Liver (tissue), 9 donors: ENCODE results near the gene FMN2. TPM values are rescaled to one million over a fixed set of nuclear protein-coding genes. Genes with fewer than 3 reads are reported as not detected.

ENCODE experiments used
- DNase-seq: peaks from one replicate; pipeline ENCODE4 v3.0.0-alpha.2; 2017; ENCODE audit warnings: low spot score
- H3K27ac ChIP-seq, 2 donors: one replicate each; pipeline ENCODE4 v1.7.0; 2013; ENCODE audit warnings: inconsistent platforms in 2 of 2, low read length in 2 of 2, control low read depth in 1 of 2, low read depth in 1 of 2, mild to moderate bottlenecking in 1 of 2
- H3K27me3 ChIP-seq, 4 donors: one replicate each; pipeline versions ENCODE4 v1.6.1 to v1.7.0; 2013; ENCODE audit warnings: low read length in 3 of 4, inconsistent platforms in 1 of 4, mild to moderate bottlenecking in 1 of 4, moderate library complexity in 1 of 4; ENCODE audit not compliant: control insufficient read depth in 4 of 4, insufficient read depth in 4 of 4
- H3K36me3 ChIP-seq, 4 donors: one replicate each; pipeline versions ENCODE4 v1.6.1 to v1.7.0; 2013; ENCODE audit warnings: low read length in 3 of 4, mild to moderate bottlenecking in 3 of 4, low read depth in 1 of 4, moderate library complexity in 1 of 4; ENCODE audit not compliant: control insufficient read depth in 4 of 4, insufficient read depth in 3 of 4
- H3K4me1 ChIP-seq, 4 donors: one replicate each; pipeline versions ENCODE4 v1.6.1 to v1.7.0; 2013; ENCODE audit warnings: low read length in 3 of 4, mild to moderate bottlenecking in 3 of 4, moderate library complexity in 1 of 4; ENCODE audit not compliant: control insufficient read depth in 4 of 4, insufficient read depth in 4 of 4
- H3K4me3 ChIP-seq, 3 donors: one replicate each; pipeline versions ENCODE4 v1.6.1 to v1.7.0; 2013; ENCODE audit warnings: low read length in 3 of 3, control low read depth in 1 of 3, low read depth in 1 of 3, mild to moderate bottlenecking in 1 of 3
- H3K9ac ChIP-seq, 2 donors: one replicate each; pipeline ENCODE4 v1.7.0; 2013; ENCODE audit warnings: low read length in 2 of 2, mild to moderate bottlenecking in 2 of 2, moderate library complexity in 2 of 2, control low read depth in 1 of 2, low read depth in 1 of 2
- H3K9me3 ChIP-seq, 4 donors: one replicate each; pipeline versions ENCODE4 v1.6.1 to v1.7.0; 2013; ENCODE audit warnings: low read length in 3 of 4; ENCODE audit not compliant: control insufficient read depth in 4 of 4
- ATF3 ChIP-seq: IDR thresholded peaks from 2 replicates; pipeline ENCODE4 v1.6.1; 2016; ENCODE audit warnings: antibody characterized with exemption
- CTCF ChIP-seq: fragments of 150-350 bp; IDR thresholded peaks from 2 replicates; pipeline ENCODE4 v1.5.1; 2017; ENCODE audit warnings: improper control_type of control experiment, low read depth, low read length; ENCODE audit not compliant: missing input control
- EGR1 ChIP-seq, 2 donors: IDR thresholded peaks; 2 replicates each; pipeline ENCODE4 v1.6.1; 2016 to 2018; ENCODE audit warnings: antibody characterized with exemption in 2 of 2, low read depth in 2 of 2
- FOXA1 ChIP-seq: IDR thresholded peaks from 2 replicates; pipeline ENCODE4 v1.6.1; 2016; ENCODE audit warnings: antibody characterized with exemption
- FOXA2 ChIP-seq: IDR thresholded peaks from 2 replicates; pipeline ENCODE4 v1.6.1; 2016; ENCODE audit warnings: antibody characterized with exemption
- GABPA ChIP-seq, 2 donors: IDR thresholded peaks in 1 of 2; conservative IDR thresholded peaks in 1 of 2; 2 replicates each; pipeline ENCODE4 v1.6.1; 2016; ENCODE audit warnings: antibody characterized with exemption in 2 of 2, mild to moderate bottlenecking in 1 of 2, moderate library complexity in 1 of 2
- HNF4A ChIP-seq, 2 donors: conservative IDR thresholded peaks; 2 replicates each; pipeline ENCODE4 v1.6.1; 2016; ENCODE audit warnings: antibody characterized with exemption in 2 of 2, mild to moderate bottlenecking in 2 of 2
- HNF4G ChIP-seq: IDR thresholded peaks from 2 replicates; pipeline ENCODE4 v1.6.1; 2016; ENCODE audit warnings: antibody characterized with exemption
- JUND ChIP-seq, 2 donors: IDR thresholded peaks; 2 replicates each; pipeline ENCODE4 v1.6.1; 2016; ENCODE audit warnings: antibody characterized with exemption in 2 of 2
- MAX ChIP-seq: IDR thresholded peaks from 2 replicates; pipeline ENCODE4 v1.6.1; 2016; ENCODE audit warnings: antibody characterized with exemption
- NR2F2 ChIP-seq: IDR thresholded peaks from 2 replicates; pipeline ENCODE4 v1.6.1; 2016; ENCODE audit warnings: antibody characterized with exemption
- RAD21 ChIP-seq, 2 donors: IDR thresholded peaks; 2 replicates each; pipeline ENCODE4 v1.6.1; 2016; ENCODE audit warnings: antibody characterized with exemption in 2 of 2, mild to moderate bottlenecking in 2 of 2
- REST ChIP-seq: IDR thresholded peaks from 2 replicates; pipeline ENCODE4 v1.6.1; 2016; ENCODE audit warnings: antibody characterized with exemption, mild to moderate bottlenecking
- RXRA ChIP-seq, 2 donors: IDR thresholded peaks; 2 replicates each; pipeline ENCODE4 v1.6.1; 2017 to 2018; ENCODE audit warnings: antibody characterized with exemption in 2 of 2, mild to moderate bottlenecking in 1 of 2
- SP1 ChIP-seq: IDR thresholded peaks from 2 replicates; pipeline ENCODE4 v1.6.1; 2018; ENCODE audit warnings: antibody characterized with exemption, mild to moderate bottlenecking
- TAF1 ChIP-seq: conservative IDR thresholded peaks from 2 replicates; pipeline ENCODE4 v1.6.1; 2016; ENCODE audit warnings: antibody characterized with exemption, mild to moderate bottlenecking
- YY1 ChIP-seq: IDR thresholded peaks from 2 replicates; pipeline ENCODE4 v1.6.1; 2016; ENCODE audit warnings: antibody characterized with exemption, mild to moderate bottlenecking
- ZBTB33 ChIP-seq: IDR thresholded peaks from 2 replicates; pipeline ENCODE4 v1.6.1; 2016; ENCODE audit warnings: antibody characterized with exemption
- WGBS: extraction: QIAGEN DNeasy Blood & Tissue Kit; methylation state at CpG from one replicate; pipeline ENCODE4 v1.1.7; 2013; 5-methylcytosine and 5-hydroxymethylcytosine counted together
- polyA plus RNA-seq, 2 donors: library from polyadenylated mRNA; stranded (reverse) in 1 of 2; unstranded in 1 of 2; fragments of 200-250 nt in 1 of 2; fragments of >200 nt in 1 of 2; fragmentation: Nextera tagmentation in 1 of 2; extraction: Ambion mirVana in 1 of 2; gene quantifications; one replicate each; pipeline versions ENCODE4 v1.2.1 to v1.2.3, GENCODE V29; 2013 to 2015
- total RNA-seq, 2 donors: library from RNA; depleted of rRNA; stranded (reverse); fragments of >200 nt; gene quantifications; one replicate each; pipeline ENCODE4 v1.2.3, GENCODE V29; 2014
- donor health status: healthy.
- donor health status: healthy.
- donor health status: healthy.
- donor health status: healthy.
- donor health status: healthy.

Gene FMN2
- total and polyA plus RNA-seq, 4 donors = 0.17 TPM; not detected in 3

GRCh38 chr1:240498335-240498734, 406.7 kb downstream of the FMN2 start:
- WGBS = 94% methylated on average over 8 of the region's 8 CpGs
- no peak overlapping the region for H3K9ac ChIP-seq
- H3K27ac ChIP-seq = no peak overlapping the region
- H3K36me3 ChIP-seq = peaks cover 0 to 2% (median 0%) of the 10 kb centered on the region in 4 donors
- H3K27me3 ChIP-seq = no peaks in the 10 kb centered on the region
- no peaks in the 10 kb centered on the region for H3K9me3 ChIP-seq
- no peak overlapping the region for H3K4me3 ChIP-seq
- H3K4me1 ChIP-seq = no peaks in the 10 kb centered on the region
- TF ChIP-seq CTCF (no peak), REST (no peak), GABPA (IDR thresholded peaks at IDR 0.05 in 1 of 2, conservative IDR thresholded peaks at IDR 0.05 in 1 of 2) (no peak), ATF3 (no peak), RXRA (IDR thresholded peaks at IDR 0.05) (no peak), JUND (IDR thresholded peaks at IDR 0.05) (no peak), RAD21 (IDR thresholded peaks at IDR 0.05) (no peak), HNF4A (conservative IDR thresholded peaks at IDR 0.05) (no peak), FOXA1 (no peak), EGR1 (IDR thresholded peaks at IDR 0.05; ENCODE audit: low read depth in 2 of 2) (no peak), YY1 (no peak), FOXA2 (no peak), NR2F2 (no peak), MAX (no peak), SP1 (no peak), TAF1 (no peak), ZBTB33 (no peak)
- DNase-seq = no peak

- H3K9ac ChIP-seq = no peak overlapping the region
- 78% methylated on average over 2 of the region's 2 CpGs for WGBS
- H3K4me1 ChIP-seq = no peaks in the 10 kb centered on the region
- no peaks in the 10 kb centered on the region for H3K9me3 ChIP-seq
- peaks cover 0 to 2% (median 0%) of the 10 kb centered on the region in 4 donors for H3K36me3 ChIP-seq
- no peaks in the 10 kb centered on the region for H3K27me3 ChIP-seq
- no peak overlapping the region for H3K27ac ChIP-seq
- DNase-seq = no peak
- TF ChIP-seq JUND (IDR thresholded peaks at IDR 0.05) = no peak
- no peak for TF ChIP-seq HNF4G
- no peak for TF ChIP-seq GABPA (IDR thresholded peaks at IDR 0.05 in 1 of 2, conservative IDR thresholded peaks at IDR 0.05 in 1 of 2)
- TF ChIP-seq FOXA2 = no peak
- TF ChIP-seq RAD21 (IDR thresholded peaks at IDR 0.05) = no peak
- TF ChIP-seq TAF1 = no peak
- TF ChIP-seq FOXA1 = no peak
- TF ChIP-seq NR2F2 = no peak
- TF ChIP-seq HNF4A (conservative IDR thresholded peaks at IDR 0.05) = no peak
- H3K4me3 ChIP-seq = no peak overlapping the region
Observed at GRCh38 chr1:240499012-240499411, 407.3 kb downstream of the FMN2 start.
